HepG2 (cell line): Measurements from ENCODE around the gene SERTAD2. TPM values are rescaled to one million over a fixed set of nuclear protein-coding genes. Genes with fewer than 3 reads are reported as not detected.

Experiments used
- ATF3 ChIP-seq: sonication (generic); formaldehyde crosslinking; IDR thresholded peaks from 2 replicates; pipeline ENCODE4 v1.4.0; 2020; ENCODE audit warnings: missing genetic modification reagents
- FIP1L1 ChIP-seq: fragments of 200-400 bp; formaldehyde crosslinking; IDR thresholded peaks from 2 replicates; pipeline ENCODE4 v1.6.1; 2018; ENCODE audit warnings: low read depth, mild to moderate bottlenecking, low read length, moderate library complexity, borderline replicate concordance; ENCODE audit not compliant: insufficient read depth
- FOSL2 ChIP-seq: sonication (generic); formaldehyde crosslinking; IDR thresholded peaks from 2 replicates; pipeline ENCODE4 v1.4.0; 2020; ENCODE audit warnings: missing genetic modification reagents
- GATAD2A ChIP-seq: IDR thresholded peaks from 2 replicates; pipeline ENCODE4 v1.6.1; 2016
- HNRNPH1 ChIP-seq: fragments of 200-400 bp; formaldehyde crosslinking; optimal IDR thresholded peaks from 2 replicates; pipeline ENCODE3; 2017; ENCODE audit warnings: mild to moderate bottlenecking, low read depth, low read length
- MATR3 ChIP-seq: sonication (generic); formaldehyde crosslinking; IDR thresholded peaks from 2 replicates; pipeline ENCODE4 v1.4.0; 2020; ENCODE audit warnings: missing genetic modification reagents
- MED1 ChIP-seq: sonication (generic); formaldehyde crosslinking; IDR thresholded peaks from 2 replicates; pipeline ENCODE4 v1.4.0; 2020; ENCODE audit warnings: missing genetic modification reagents
- PBX2 ChIP-seq: IDR thresholded peaks from 2 replicates; pipeline ENCODE4 v1.6.1; 2016; ENCODE audit warnings: control low read depth
- PRMT3 ChIP-seq: sonication (generic); formaldehyde crosslinking; IDR thresholded peaks from 2 replicates; pipeline ENCODE4 v1.8.1; 2022; ENCODE audit warnings: low read depth, mild to moderate bottlenecking, moderate library complexity, missing genetic modification reagents, borderline replicate concordance
- RNF2 ChIP-seq: fragments of 450-650 bp; conservative IDR thresholded peaks from 2 replicates; pipeline ENCODE4 v1.6.1; 2016; ENCODE audit warnings: low read depth
- RXRB ChIP-seq: IDR thresholded peaks from 2 replicates; pipeline ENCODE4 v1.6.1; 2016; ENCODE audit warnings: borderline replicate concordance, missing genetic modification reagents, missing compliant biosample characterization
- SRSF4 ChIP-seq: fragments of 200-400 bp; formaldehyde crosslinking; IDR thresholded peaks from one replicate; pipeline ENCODE4 v1.6.1; 2018; ENCODE audit warnings: mild to moderate bottlenecking, low read depth, low read length, moderate library complexity; ENCODE audit not compliant: poor library complexity, severe bottlenecking
- ZNF121 ChIP-seq: sonication (generic); formaldehyde crosslinking; IDR thresholded peaks from 2 replicates; pipeline ENCODE4 v1.5.0; 2020; ENCODE audit warnings: mild to moderate bottlenecking, missing genetic modification reagents
- ZNF234 ChIP-seq: sonication (generic); formaldehyde crosslinking; conservative IDR thresholded peaks from 2 replicates; pipeline ENCODE4 v1.5.1; 2020; ENCODE audit warnings: mild to moderate bottlenecking, missing genetic modification reagents
- ZNF441 ChIP-seq: sonication (generic); formaldehyde crosslinking; IDR thresholded peaks from 2 replicates; pipeline ENCODE4 v1.7.0; 2021; ENCODE audit warnings: missing genetic modification reagents, borderline replicate concordance
- ZNF552 ChIP-seq: sonication (generic); formaldehyde crosslinking; IDR thresholded peaks from 2 replicates; pipeline ENCODE4 v1.9.0; 2022; ENCODE audit warnings: missing genetic modification reagents, mild to moderate bottlenecking, borderline replicate concordance
- ZUFSP ChIP-seq: sonication (generic); formaldehyde crosslinking; IDR thresholded peaks from 2 replicates; pipeline ENCODE4 v1.9.0; 2021; ENCODE audit warnings: missing genetic modification reagents, mild to moderate bottlenecking, borderline replicate concordance
- polyA plus RNA-seq, 8 experiments: library from polyadenylated mRNA; depleted of rRNA in 3 of 8; stranded (reverse) in 7 of 8; unstranded in 1 of 8; fragments of >200 nt; fragmentation: Illumina TruSeq in 4 of 8; extraction: Trizol in 4 of 8; gene quantifications; 2 replicates each; pipeline versions ENCODE4 v1.2.1 to v1.2.3, GENCODE V29; 2011 to 2016; ENCODE audit warnings: low read depth in 4 of 8, missing spikeins in 1 of 8, mixed read lengths in 1 of 8; ENCODE audit not compliant: insufficient read depth in 1 of 8
- total RNA-seq, 5 experiments: library from RNA; depleted of rRNA; stranded (reverse); fragments of >200 nt; fragmentation: Illumina TruSeq; extraction: Trizol; gene quantifications; 2 replicates each; pipeline ENCODE4 v1.2.3, GENCODE V29; 2016; ENCODE audit warnings: low read depth in 1 of 5
- TF ChIP-seq, protein P1 (sequence below), 2 experiments: sonication (generic) in 1 of 2; formaldehyde crosslinking in 1 of 2; IDR thresholded peaks; 2 replicates each; pipeline versions ENCODE4 v1.4.0 to v1.6.1; 2018 to 2020; ENCODE audit warnings: missing genetic modification reagents in 2 of 2, borderline replicate concordance in 1 of 2, low read depth in 1 of 2, mild to moderate bottlenecking in 1 of 2, missing biosample characterization in 1 of 2
- TF ChIP-seq, protein P2 (sequence below): sonication (generic); formaldehyde crosslinking; IDR thresholded peaks from 2 replicates; pipeline ENCODE4 v1.4.0; 2020; ENCODE audit warnings: mild to moderate bottlenecking, low read depth, missing genetic modification reagents
- TF ChIP-seq, protein P3 (sequence below): IDR thresholded peaks from 2 replicates; pipeline ENCODE4 v1.6.1; 2016; ENCODE audit warnings: missing biosample characterization, missing genetic modification reagents, low read depth

The SERTAD2 gene
- total and polyA plus RNA-seq, 2 of the 13 experiments (the other 11 are each of a cell fraction or from before 2014, with no cell fraction given), result 6.7 to 22.6 TPM

DNA sequence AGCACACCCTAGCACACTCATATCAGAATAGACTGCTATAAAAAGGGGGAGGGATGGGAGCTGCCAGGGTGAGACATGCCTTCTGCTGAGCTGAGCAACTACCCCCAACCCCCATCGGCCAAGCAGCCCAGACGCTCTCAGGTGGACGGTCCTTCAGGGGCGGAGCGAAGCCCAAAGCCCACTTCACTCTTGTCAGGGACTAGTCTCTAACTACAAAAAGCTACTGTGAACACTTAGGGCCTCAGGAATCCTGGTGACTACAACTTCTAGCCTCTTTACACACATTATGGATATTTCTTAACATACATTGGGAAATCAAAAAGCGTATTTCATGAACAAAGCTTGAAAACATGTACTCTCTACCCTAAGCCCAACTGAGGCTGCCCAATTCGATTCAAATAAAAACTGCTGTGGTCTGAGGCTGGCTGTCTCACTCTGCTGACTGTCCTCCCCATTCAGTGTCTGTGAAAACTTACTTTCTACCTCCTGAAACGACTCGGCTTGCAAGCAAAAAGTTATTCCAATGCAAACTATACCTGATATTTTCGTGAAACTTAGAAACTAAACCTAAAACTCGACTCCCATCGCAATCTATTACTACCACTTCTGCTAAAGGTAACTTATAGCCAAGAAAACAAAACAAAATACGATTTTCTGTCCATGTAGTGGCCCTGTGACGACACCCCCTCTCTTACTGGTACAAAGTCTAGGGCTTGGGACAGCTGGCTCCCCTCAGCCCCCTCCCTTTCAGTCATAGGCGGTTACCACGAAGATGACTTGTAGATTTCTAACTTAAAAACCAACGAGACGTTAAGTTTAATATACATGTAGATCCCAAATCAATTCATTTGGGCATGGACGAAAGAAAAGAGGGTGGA is 1.2 kb downstream of the SERTAD2 start (continued):
- TF ChIP-seq RXRB (CRISPR knock-in tag) (0 out of 2 replicates have a peak, but pooled peaks have one; percentile 8), PRMT3 (CRISPR knock-in tag) (no peak), ZUFSP (CRISPR knock-in tag) (no peak), RNF2 (no peak), FOSL2 (no peak), SRSF4 (no peak), ZNF121 (CRISPR knock-in tag) (no peak), MED1 (CRISPR knock-in tag) (no peak; the same call in 1 of the 2 replicates), PBX2 (CRISPR knock-in tag) (no peak), ZNF552 (CRISPR knock-in tag) (no peak), GATAD2A (CRISPR knock-in tag) (peak; percentile 39), ATF3 (CRISPR knock-in tag) (no peak), MATR3 (CRISPR knock-in tag) (no peak), ZNF441 (CRISPR knock-in tag) (no peak), FIP1L1 (no peak), HNRNPH1 (no peak), ZNF234 (CRISPR knock-in tag) (no peak)
- TF ChIP-seq, protein P1, sequence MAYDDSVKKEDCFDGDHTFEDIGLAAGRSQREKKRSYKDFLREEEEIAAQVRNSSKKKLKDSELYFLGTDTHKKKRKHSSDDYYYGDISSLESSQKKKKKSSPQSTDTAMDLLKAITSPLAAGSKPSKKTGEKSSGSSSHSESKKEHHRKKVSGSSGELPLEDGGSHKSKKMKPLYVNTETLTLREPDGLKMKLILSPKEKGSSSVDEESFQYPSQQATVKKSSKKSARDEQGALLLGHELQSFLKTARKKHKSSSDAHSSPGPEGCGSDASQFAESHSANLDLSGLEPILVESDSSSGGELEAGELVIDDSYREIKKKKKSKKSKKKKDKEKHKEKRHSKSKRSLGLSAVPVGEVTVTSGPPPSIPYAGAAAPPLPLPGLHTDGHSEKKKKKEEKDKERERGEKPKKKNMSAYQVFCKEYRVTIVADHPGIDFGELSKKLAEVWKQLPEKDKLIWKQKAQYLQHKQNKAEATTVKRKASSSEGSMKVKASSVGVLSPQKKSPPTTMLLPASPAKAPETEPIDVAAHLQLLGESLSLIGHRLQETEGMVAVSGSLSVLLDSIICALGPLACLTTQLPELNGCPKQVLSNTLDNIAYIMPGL (CRISPR knock-in tag; IDR thresholded peaks at IDR 0.05; ENCODE audit: borderline replicate concordance in 1 of 2, low read depth in 1 of 2), result peak in 1 of 2 experiments; percentile 55; a peak in 1 of 4 replicates
- TF ChIP-seq, protein P2, sequence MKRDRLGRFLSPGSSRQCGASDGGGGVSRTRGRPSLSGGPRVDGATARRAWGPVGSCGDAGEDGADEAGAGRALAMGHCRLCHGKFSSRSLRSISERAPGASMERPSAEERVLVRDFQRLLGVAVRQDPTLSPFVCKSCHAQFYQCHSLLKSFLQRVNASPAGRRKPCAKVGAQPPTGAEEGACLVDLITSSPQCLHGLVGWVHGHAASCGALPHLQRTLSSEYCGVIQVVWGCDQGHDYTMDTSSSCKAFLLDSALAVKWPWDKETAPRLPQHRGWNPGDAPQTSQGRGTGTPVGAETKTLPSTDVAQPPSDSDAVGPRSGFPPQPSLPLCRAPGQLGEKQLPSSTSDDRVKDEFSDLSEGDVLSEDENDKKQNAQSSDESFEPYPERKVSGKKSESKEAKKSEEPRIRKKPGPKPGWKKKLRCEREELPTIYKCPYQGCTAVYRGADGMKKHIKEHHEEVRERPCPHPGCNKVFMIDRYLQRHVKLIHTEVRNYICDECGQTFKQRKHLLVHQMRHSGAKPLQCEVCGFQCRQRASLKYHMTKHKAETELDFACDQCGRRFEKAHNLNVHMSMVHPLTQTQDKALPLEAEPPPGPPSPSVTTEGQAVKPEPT (CRISPR knock-in tag), result no peak
- TF ChIP-seq, protein P3, sequence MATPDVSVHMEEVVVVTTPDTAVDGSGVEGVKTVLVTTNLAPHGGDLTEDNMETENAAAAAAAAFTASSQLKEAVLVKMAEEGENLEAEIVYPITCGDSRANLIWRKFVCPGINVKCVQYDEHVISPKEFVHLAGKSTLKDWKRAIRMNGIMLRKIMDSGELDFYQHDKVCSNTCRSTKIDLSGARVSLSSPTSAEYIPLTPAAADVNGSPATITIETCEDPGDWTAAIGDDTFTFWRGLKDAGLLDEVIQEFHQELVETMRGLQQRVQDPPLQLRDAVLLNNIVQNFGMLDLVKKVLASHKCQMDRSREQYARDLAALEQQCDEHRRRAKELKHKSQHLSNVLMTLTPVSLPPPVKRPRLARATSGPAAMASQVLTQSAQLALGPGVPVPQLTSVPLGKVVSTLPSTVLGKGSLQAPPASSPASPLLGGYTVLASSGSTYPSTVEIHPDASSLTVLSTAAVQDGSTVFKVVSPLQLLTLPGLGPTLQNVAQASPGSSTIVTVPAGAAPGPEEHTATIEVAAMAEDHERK (CRISPR knock-in tag), result no peak
